ENCODE data around the gene ZSCAN32. TPM values are rescaled to one million over a fixed set of nuclear protein-coding genes. Genes with fewer than 3 reads are reported as not detected.

ZSCAN32 gene
- total RNA-seq, 1 donor from 2014 or later, result 20.7 TPM

- Mint-ChIP-seq H3K27ac (ENCODE audit: unreplicated experiment) (no peak overlapping the region), H3K27me3 (ENCODE audit: low read depth, unreplicated experiment) (peaks cover 22% of the 10 kb centered on the region), H3K36me3 (ENCODE audit: low read depth, unreplicated experiment) (no peaks in the 10 kb centered on the region), H3K9me3 (ENCODE audit: unreplicated experiment) (no peaks in the 10 kb centered on the region), H3K4me1 (ENCODE audit: low read depth, unreplicated experiment) (no peaks in the 10 kb centered on the region), H3K4me3 (ENCODE audit: unreplicated experiment) (no peak overlapping the region)
- H3K27ac ChIP-seq (ENCODE audit: low read depth, low read length), result no peak overlapping the region
- DNase-seq (ENCODE audit: low read depth) (no peak), FAIRE-seq (no peak)
- H3K79me2 ChIP-seq (ENCODE audit: insufficient read depth, low read length), result no peaks in the 10 kb centered on the region
- no peak overlapping the region for H3K4me2 ChIP-seq (ENCODE audit: low read length)
- no peak overlapping the region for H3K4me3 ChIP-seq (ENCODE audit: insufficient read depth, low read depth, low read length)
- H2AFZ ChIP-seq (ENCODE audit: low read depth, low read length), result no peak overlapping the region
- no peak overlapping the region for H3K9ac ChIP-seq (ENCODE audit: low read length)
- no peaks in the 10 kb centered on the region for H4K20me1 ChIP-seq (ENCODE audit: insufficient read depth, low read length)
- no peaks in the 10 kb centered on the region for H3K9me3 ChIP-seq (ENCODE audit: insufficient read depth, low read depth, low read length)
- no peaks in the 10 kb centered on the region for H3K4me1 ChIP-seq (ENCODE audit: insufficient read depth, low read length)
- H3K27me3 ChIP-seq (ENCODE audit: insufficient read depth, low read length), result no peaks in the 10 kb centered on the region
- H3K36me3 ChIP-seq (ENCODE audit: insufficient read depth, low read length), result no peaks in the 10 kb centered on the region
- TF ChIP-seq EZH2 (IDR thresholded peaks at IDR 0.05; ENCODE audit: insufficient read depth, low read length) (no peak), CTCF (IDR thresholded peaks at IDR 0.05; ENCODE audit: insufficient read depth, low read depth, low read length) (no peak)
Observed at GRCh38 chr16:3349175-3349574, 51.6 kb downstream of the ZSCAN32 start.

DNA sequence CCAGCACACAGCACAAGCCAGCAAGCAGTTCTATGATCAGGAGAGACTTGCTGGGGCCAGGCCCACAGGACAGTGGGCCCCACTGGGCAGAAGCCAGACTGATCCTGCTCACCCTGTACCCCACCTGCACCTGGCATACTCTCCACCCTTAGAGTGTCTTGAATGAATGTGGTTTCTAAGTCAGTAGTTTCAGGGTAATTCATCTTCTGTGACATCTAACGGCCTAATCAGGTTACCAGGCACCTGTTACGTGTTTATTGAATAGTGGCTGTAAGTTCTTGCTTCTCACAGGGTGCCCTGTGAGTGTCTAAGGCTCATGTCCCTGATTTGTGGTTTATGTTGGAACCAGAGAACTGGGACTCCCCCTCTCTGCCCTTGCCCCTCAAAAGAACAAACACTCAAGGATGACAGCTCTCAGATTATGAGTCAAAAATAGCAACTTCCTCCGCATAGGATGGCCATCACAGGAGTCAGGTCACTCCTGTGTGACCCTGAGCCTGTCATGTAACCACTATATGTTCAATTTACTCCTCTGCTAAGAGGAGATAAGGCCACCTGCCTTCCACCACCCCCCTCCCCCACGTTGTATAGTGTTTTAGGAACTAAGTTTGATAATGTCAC lies 52.1 kb downstream of the ZSCAN32 start:
- no peak overlapping the region for H2AFZ ChIP-seq (ENCODE audit: low read depth, low read length)
- H3K9me3 ChIP-seq (ENCODE audit: insufficient read depth, low read depth, low read length), result no peaks in the 10 kb centered on the region
- H3K27me3 Mint-ChIP-seq (ENCODE audit: low read depth, unreplicated experiment), result peaks cover 21% of the 10 kb centered on the region
- no peaks in the 10 kb centered on the region for H4K20me1 ChIP-seq (ENCODE audit: insufficient read depth, low read length)
- H3K9ac ChIP-seq (ENCODE audit: low read length), result no peak overlapping the region
- H3K27ac Mint-ChIP-seq (ENCODE audit: unreplicated experiment), result no peak overlapping the region
- H3K27ac ChIP-seq (ENCODE audit: low read depth, low read length), result no peak overlapping the region
- no peak overlapping the region for H3K4me3 ChIP-seq (ENCODE audit: insufficient read depth, low read depth, low read length)
- H3K4me3 Mint-ChIP-seq (ENCODE audit: unreplicated experiment), result no peak overlapping the region
- no peaks in the 10 kb centered on the region for H3K27me3 ChIP-seq (ENCODE audit: insufficient read depth, low read length)
- no peak overlapping the region for H3K4me2 ChIP-seq (ENCODE audit: low read length)
- no peaks in the 10 kb centered on the region for H3K4me1 ChIP-seq (ENCODE audit: insufficient read depth, low read length)
- no peak for DNase-seq (ENCODE audit: low read depth)
- no peak for FAIRE-seq
- no peak for TF ChIP-seq CTCF (IDR thresholded peaks at IDR 0.05; ENCODE audit: insufficient read depth, low read depth, low read length)
- TF ChIP-seq EZH2 (IDR thresholded peaks at IDR 0.05; ENCODE audit: insufficient read depth, low read length), result no peak
- H3K4me1 Mint-ChIP-seq (ENCODE audit: low read depth, unreplicated experiment), result no peaks in the 10 kb centered on the region
- no peaks in the 10 kb centered on the region for H3K36me3 Mint-ChIP-seq (ENCODE audit: low read depth, unreplicated experiment)
- peaks cover 4% of the 10 kb centered on the region for H3K9me3 Mint-ChIP-seq (ENCODE audit: unreplicated experiment)
- no peaks in the 10 kb centered on the region for H3K79me2 ChIP-seq (ENCODE audit: insufficient read depth, low read length)
- no peaks in the 10 kb centered on the region for H3K36me3 ChIP-seq (ENCODE audit: insufficient read depth, low read length)

- no peak for DNase-seq (ENCODE audit: low read depth)
- no peak overlapping the region for H3K9ac ChIP-seq (ENCODE audit: low read length)
- Mint-ChIP-seq H3K4me3 (ENCODE audit: unreplicated experiment) (no peak overlapping the region), H3K36me3 (ENCODE audit: low read depth, unreplicated experiment) (no peaks in the 10 kb centered on the region), H3K27me3 (ENCODE audit: low read depth, unreplicated experiment) (peaks cover 20% of the 10 kb centered on the region), H3K27ac (ENCODE audit: unreplicated experiment) (no peak overlapping the region), H3K9me3 (ENCODE audit: unreplicated experiment) (peaks cover 6% of the 10 kb centered on the region), H3K4me1 (ENCODE audit: low read depth, unreplicated experiment) (no peaks in the 10 kb centered on the region)
- H3K36me3 ChIP-seq (ENCODE audit: insufficient read depth, low read length), result no peaks in the 10 kb centered on the region
- no peaks in the 10 kb centered on the region for H4K20me1 ChIP-seq (ENCODE audit: insufficient read depth, low read length)
- no peak overlapping the region for H3K4me3 ChIP-seq (ENCODE audit: insufficient read depth, low read depth, low read length)
- H3K27me3 ChIP-seq (ENCODE audit: insufficient read depth, low read length), result no peaks in the 10 kb centered on the region
- H2AFZ ChIP-seq (ENCODE audit: low read depth, low read length), result no peak overlapping the region
- H3K4me2 ChIP-seq (ENCODE audit: low read length), result no peak overlapping the region
- TF ChIP-seq EZH2 (IDR thresholded peaks at IDR 0.05; ENCODE audit: insufficient read depth, low read length), result no peak
- TF ChIP-seq CTCF (IDR thresholded peaks at IDR 0.05; ENCODE audit: insufficient read depth, low read depth, low read length), result no peak
- H3K9me3 ChIP-seq (ENCODE audit: insufficient read depth, low read depth, low read length), result no peaks in the 10 kb centered on the region
- H3K4me1 ChIP-seq (ENCODE audit: insufficient read depth, low read length), result no peaks in the 10 kb centered on the region
- H3K27ac ChIP-seq (ENCODE audit: low read depth, low read length), result no peak overlapping the region
- H3K79me2 ChIP-seq (ENCODE audit: insufficient read depth, low read length), result no peaks in the 10 kb centered on the region
- FAIRE-seq, result no peak
Observed at GRCh38 chr16:3347586-3347985, 53.2 kb downstream of the ZSCAN32 start.

Measured in astrocyte (in vitro differentiated cells and primary cell).